NCI-H2081 treated with DMSO at 0.1 percent for 48 hours (cell line): ENCODE measurements around the gene AP1S3.
"Not testable (repeated sequence)": the region's sequence is repeated elsewhere in the genome, so short reads cannot be mapped to it uniquely, and the experiment has no call there.

Source experiments
- DNase-seq: peaks from one replicate; lab custom pipeline; 2025; lab: John Stamatoyannopoulos, UW

AP1S3 gene

DNA sequence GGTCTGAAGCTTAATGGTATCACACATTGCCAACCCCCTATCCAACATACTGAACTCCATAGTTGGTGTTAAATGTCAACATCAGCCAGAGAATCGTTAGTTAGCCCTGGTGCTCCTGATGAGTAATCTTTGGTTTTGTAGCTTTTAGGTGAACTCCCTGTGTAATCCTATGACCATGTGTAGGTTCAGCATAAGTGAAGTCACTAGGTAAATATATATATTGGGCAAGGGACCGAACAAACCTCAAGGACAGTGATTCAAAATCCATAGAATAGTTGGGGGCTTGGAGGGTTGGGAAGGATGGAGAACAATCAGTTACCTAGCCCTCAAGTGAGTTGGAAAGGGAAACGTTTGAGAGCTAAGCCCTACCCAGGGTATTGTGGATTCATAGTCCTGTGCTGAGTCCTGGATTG, 16.0 kb upstream of the AP1S3 start:
- DNase-seq = no peak

DNA sequence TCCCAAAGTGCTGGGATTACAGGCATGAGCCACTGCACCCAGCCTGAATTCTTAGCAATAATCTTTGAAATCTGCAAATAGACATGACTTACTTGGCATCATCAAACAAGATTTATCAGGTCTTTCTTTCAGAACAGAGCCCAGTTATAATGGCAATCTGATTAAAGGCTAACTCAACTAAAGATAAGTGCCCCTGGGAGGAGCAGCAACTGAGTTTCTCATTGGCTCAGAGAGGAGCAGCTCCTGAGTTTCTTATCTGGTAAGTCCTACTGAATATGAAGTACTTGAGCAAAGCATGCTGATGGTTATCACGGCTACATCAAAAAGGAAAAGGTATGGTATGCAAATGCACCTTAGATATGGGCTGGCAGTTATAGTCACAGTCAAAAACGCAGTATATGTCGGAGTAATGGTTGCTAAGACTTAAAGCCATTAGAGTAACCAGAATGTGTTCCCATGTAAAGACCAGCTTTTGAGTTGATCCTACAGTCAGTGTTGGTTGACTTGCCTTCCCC, 15.0 kb upstream of the AP1S3 start:
- no peak for DNase-seq

DNA sequence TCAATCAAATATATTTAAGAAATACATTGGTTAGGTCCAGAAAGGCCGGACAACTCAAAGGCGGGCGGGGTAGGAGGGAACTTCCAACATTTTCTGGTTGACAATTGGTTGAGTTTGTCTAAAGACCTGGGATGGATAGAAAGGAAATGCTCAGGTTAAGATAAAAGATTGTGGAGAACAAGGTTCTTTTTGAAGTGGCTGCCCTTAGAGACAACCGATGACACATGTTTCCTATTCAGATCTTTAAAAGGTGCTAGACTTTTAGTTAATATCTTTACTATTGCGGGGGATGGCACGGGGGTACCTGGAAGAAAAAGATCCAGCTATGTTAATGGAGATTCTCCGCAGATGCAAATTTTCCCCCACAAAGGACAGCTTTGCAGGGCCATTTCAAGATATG, 10.0 kb upstream of the AP1S3 start:
- DNase-seq = no peak

DNA sequence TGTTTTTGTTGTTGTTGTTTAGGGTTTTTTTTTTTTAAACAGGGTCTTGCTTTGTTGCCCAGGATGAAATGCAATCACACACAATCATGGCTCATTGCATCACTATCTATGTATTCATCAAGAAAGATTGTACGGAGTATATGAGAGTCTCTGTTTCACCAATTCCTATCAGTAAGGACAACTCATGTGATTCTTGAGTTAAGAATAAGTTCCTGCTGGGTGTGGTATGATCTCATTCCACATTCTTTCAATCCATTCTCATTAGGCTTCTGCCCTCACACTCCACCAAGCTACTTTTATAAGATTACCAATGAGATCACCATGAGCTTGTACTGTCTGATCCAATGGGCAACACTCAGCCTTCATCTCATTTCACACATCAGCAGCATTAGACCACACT, 9.1 kb upstream of the AP1S3 start:
- no peak for DNase-seq

DNA sequence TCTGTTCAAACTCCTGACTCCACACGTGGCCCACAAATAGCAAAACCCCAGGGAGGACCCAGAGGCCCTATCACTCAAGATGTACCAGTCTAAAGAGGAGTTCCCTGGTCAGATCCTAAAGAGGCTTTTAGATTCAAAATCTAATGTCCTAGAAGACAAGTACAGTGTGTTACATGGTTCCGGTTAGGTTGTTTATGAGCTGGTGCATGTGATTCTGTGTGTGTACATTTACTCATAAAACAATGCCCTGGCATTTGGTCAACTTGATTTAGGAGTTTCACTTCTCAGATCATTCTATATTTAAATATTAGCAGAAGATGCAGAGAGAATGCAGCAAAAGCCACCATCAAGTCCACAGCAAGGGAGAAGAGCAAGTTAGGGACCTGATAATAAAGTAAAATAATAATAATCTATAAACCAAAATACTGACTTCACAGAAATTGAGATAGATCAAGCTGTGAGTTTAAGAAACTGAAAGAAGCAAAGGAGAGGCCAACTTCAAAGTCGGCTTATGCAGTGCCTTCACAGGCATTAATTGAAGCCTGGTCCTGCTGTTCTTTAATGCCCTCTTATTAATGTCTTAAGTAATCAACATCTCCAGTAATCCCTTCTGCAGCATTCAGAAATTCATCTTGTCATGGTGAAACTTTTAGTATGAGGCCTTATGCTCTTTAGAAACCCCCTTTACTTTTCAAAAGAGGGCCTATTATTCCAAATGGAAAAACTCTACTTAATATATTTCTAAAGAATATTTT, 4.2 kb upstream of the AP1S3 start:
- no peak for DNase-seq

DNA sequence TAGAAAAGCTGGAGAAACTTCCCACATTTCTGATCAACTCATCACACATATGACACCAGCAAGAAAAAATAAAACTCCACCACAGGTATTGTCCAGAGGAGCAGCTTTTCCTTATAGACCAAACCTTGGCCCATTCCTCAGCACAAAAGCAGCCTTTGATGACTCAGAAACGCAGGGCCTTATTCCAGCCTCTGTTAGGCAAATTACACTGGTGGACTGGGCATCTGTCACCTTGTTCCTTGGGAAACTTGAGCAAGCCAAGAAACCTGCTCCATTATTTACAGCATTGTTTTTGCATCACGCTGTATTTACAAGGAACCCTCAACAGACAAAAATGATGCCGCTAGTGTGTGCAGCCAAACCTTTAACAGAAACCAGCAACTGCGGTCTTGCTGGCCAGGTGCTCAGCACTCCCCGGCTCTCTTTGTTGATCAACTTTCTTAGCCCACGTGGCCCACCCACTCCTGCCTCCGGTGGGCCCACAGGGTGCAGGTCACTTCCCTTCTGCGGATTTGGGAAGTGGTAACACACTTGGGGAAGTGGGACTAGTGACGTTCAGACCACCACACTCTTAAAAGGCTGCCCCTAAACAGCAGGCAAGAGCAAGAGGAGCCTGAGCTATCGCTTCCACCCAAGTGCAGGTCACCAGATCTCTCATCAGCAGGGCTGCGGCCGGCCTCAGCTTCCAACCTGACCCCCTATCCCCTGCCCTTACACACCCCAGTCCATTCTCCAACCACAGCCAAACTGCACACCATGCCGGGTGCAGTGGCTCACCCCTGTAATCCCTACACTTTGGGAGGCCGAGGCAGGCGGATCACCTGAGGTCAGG, 1.5 kb downstream of the AP1S3 start:
- DNase-seq = no peak

DNA sequence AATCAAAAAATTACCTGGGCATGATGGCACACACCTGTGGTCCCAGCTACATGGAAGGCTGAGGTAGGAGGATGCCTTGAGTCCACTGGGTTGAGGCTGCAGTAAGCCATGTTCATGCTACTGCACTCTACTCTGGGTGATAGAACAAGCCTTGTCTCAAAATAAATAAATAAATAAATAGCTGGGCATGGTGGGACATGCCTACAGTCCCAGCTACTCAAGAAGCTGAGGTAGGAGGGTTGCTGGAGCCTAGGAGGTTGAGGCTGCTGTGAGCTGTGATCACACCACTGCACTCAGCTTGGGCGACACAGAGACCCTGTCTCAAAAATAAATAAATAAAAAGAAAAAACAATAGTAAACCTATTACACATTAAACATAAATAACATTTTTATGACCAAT, 3.0 kb downstream of the AP1S3 start:
- DNase-seq = no peak

DNA sequence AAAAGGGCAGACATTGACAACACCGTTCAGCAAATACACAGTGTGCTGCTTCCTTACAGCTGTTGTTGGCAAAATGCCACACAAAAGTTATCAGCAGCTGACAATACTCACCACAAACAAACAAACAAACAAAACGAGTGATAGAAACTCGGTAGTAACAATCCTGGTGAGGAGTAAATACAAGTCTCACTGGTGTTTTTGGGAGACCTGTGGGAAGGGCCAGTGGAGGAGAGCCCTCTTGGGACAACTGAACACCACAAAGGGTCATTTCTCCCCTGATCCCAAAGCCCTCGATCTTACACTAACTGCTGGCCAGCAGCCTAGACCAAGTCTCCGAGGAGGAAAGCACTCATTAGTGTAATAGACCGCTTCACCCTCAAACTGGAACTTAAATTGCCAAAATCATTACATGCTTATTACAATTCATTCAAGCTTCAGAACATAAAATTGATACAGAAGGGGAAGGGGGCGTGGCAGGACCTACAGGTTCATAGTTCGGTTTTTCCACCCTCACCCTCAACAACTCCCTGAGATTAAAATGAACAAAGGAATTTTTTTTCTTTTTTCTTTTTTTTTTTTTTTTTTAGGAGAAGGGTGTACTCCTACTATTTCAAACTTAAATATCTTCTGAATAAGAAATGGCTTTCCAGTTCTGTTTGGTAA, 5.0 kb downstream of the AP1S3 start:
- no peak for DNase-seq

DNA sequence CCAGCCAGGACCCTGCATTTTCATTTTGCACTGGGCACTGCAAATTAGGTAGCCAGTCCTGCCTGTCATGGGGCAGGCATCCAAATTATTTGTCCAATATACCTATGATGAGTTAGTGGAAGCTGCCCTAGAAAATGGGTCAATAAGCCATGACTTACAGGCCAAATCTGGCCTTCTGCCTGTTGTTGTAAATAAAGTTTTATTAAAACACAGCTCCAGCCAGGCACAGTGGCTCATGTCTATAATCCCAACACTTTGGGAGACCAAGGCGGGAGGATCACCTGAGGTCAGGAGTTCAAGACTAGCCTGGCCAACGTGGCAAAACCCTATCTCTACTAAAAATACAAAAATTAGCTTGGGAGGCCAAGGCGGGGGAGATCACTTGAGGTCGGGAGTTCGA, 8.3 kb downstream of the AP1S3 start:
- DNase-seq = no peak

DNA sequence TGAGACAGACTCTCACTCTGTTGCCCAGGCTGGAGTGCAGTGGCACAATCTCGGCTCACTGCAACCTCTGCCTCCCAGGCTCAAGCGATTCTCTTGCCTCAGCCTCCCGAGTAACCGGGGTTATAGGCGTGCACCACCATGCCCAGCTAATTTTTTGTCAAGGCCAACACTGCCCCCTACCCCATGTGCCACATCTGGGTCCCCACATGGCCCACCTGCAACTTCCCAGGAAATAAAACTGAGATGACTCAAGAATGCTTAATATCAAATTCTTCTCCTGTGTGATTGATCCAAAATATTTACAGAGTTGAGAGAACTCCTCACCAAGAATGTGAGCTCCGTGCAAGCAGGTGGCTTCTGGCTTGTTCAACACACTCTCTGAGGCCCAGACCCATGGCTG, 9.1 kb downstream of the AP1S3 start:
- no peak for DNase-seq

DNA sequence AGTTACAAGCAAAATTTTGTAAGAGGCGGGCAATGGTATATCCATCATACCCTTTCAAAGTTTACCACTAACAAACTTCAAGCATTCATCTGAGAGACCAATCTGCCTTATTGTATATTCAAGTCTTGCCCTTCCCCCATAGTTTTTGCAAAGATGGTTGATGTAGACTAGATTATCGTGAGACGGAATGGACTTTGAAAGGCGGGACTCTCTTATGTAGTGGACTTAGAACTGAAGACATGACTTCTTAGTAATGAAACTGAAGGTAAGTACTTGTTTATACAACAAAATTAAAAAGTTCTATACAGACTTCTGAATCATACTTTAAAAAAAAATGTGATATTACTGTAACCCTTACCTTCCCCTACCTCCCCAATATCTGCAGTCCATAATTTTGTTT, 10.4 kb downstream of the AP1S3 start:
- DNase-seq = no peak

DNA sequence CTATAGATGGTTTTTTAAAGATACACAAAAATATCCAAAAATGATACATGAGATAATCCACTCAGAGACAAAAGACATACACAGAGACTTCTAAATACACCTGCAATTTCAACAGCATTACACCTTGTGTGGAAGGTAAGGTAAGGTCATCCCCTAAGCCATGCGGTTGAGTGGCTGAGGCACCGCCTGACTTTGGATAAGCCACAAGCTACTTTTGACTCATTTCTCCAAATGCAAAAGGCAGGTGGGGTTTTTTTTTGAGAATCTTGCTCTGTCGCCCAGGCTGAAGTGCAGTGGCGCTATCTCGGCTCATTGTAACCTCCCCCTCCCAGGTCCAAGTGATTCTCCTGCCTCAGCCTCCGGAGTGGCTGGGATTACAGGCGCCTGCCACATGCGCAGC, 13.1 kb downstream of the AP1S3 start:
- DNase-seq = no peak

DNA sequence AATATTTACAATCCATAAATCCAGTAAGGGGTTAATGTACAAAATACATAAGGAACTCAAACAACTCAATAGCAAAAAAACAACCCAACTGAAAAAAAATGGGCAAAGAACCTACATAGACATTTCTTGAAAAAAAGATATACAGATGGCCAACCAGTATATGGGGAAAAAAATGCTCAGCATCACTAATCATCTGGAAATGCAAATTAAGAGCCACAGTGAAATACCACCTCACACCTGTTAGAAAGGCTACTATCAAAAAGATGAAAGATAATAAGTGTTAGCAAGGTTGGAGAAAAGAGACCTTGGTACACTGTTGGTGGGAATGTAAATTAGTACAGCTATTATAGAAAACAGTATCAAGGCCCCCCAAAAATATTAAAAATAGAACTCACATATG, 14.6 kb downstream of the AP1S3 start:
- no peak for DNase-seq

DNA sequence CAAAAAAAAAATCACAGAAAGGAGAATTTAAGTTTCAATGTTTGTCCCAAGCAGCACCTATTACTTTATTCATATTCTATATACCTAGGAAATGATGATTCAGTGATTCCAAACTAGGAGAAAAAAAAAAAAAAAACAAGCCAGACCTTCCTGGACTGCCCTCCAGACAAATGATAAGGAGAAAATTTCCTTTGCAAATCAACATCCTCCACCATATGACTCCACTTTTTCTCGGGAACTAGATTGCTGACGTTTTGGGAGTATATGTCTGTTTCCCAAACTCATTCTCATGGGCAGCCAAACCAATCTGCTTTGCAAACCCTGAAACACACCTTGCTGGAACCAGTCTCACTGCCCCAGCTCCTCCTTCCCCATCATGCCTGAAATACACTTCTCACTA, 16.8 kb downstream of the AP1S3 start:
- DNase-seq = no peak

DNA sequence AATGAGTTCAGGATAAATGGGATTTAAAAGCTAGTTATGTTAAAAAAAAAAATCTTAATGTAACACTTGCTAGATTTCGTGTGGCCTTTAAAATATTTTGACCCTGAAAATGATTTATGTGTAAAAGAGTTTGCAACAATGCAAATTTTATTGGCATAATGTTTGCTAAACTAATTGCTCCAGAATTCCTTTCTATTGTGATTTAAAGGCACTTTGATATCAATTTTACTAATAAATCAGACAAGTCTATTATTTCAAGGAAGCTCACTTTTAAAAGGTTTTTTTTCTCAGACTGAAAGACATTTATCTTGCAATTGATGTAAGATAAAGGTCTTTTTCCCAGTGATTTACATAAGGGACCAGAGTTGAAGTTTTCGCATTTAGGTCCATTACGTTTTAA, 17.5 kb downstream of the AP1S3 start:
- DNase-seq = no peak

DNA sequence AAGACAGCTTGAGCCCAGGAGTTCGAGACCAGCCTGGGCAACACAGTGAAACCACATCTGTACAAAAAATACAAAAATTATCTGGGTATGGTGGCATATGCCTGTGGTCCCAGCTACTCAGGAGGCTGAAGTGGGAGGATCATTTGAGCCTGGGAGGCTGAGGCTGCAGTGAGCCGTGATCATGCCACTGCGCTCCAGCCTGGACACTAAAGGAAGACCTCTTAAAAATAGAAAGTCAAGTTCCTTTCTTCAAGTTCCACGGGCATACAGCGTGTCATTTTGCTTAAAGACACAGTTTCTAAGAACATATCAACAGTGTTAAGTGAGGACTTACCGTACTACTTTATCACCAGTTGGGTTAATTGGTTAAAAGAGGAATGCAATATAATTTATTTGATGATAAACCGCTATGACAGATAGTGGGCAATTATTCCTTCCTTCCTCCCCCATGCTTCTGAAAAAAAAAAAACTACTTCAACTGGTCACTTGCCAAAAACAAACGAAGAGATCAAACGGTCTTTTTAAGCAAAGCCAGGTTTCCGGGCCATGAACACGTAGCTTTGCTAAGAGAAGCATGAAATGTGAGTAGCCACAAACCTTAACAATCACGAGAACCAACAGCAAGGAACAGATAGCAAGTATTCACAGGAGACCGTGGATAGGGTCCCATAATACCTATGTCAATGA, 21.4 kb downstream of the AP1S3 start:
- DNase-seq = no peak

DNA sequence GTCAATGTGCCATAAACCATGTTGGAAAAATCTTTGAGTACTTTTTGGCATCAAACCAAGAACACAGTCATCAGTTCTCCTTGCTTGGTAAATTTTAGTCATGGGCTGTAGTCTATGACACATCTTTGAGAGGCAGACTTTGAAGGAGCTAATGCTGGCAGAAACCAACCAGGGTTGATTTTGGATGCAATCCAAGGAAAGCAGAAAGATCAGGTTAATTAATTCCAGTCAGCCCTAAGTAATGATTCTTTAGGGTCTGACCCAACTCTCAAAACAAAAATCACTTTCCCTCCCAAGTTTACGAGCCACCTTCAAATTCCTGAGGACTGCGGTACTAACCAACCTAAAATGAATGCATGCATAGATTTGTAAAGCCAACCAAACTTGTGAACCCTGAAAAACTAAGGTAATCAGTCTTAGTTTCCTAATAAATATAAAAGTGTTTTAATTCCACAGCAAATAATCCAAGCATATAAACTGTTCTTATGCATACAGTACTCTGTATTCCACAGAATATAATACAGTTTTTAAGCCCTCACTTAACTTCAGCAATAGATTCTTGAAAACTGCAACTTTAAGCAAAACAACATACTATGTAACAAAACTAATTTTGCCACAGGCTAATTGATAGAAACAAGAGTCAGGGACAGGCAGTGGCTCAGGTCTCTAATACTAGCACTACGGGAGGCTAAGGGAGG, 22.0 kb downstream of the AP1S3 start:
- no peak for DNase-seq

DNA sequence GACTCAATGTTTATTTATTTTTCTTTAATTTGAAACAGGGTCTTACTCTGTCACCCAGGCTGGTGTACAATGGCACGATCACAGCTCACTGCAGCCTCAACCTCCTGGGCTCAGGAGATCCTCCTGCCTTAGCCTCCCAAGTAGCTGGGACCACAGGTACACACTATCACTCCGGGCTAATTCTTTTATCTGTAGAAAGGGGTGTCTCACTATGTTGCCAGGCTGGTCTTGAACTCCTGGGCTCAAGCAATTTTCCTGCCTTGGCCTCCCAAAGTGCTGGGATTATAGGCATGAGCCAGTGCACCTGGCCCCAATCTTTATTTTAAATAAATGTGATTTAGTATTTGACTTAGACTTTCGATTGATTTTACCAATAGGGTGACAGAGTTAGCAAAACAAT, 22.6 kb downstream of the AP1S3 start:
- DNase-seq = not testable (repeated sequence)

DNA sequence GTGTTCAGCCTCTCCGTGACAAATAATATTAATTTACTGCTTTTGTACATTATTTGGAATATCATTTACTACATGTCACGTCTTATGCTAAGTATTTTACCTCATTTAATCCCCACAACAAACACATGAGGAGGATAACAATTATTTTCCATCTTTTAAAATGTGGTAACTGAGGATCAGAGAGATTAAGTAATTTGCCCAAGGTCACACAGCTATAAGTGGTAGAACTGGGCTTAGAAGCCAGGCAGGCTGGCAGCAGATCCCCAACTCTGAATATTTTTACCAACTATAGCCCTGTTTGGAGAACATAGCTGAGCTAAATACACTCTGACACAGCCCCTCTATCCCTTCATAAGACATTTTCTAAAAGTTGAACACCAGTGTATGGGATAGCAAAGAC, 24.1 kb downstream of the AP1S3 start:
- no peak for DNase-seq

DNA sequence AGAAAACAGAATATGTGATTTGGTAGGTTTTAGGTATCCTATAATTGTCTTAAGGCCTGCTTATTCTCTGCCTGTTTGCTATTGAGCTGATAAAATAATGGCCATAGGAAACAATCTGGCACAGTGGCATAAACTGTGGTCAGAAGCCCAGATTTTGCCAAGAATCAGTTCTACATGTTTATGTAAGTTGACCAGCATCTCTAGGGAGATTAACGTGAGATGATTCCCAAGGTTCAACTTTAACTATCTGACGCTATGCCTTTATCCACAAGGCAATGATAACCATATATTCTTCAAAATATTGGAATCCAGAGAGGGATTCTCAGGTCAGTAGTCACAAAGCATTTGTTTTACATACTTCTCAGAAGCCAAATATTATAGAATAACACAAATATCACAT, 25.6 kb downstream of the AP1S3 start:
- no peak for DNase-seq

DNA sequence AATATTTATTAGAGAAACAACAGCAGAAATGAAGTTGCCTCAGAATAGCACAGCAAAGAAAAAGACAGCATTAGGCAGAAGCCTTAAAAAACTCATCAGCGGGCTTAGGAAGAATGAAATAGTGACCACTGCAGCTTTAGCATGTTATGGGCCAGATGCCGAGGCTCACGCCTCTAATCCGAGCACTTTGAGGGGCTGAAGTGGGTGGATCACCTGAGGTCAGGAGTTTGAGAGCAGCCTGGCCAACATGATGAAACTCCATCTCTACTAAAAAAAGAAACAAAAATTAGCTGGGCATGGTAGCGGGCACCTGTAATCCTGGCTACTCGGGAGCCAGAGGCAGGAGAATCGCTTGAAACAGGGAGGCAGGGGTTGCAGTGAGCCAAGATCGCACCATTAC, 32.4 kb downstream of the AP1S3 start:
- DNase-seq = no peak

DNA sequence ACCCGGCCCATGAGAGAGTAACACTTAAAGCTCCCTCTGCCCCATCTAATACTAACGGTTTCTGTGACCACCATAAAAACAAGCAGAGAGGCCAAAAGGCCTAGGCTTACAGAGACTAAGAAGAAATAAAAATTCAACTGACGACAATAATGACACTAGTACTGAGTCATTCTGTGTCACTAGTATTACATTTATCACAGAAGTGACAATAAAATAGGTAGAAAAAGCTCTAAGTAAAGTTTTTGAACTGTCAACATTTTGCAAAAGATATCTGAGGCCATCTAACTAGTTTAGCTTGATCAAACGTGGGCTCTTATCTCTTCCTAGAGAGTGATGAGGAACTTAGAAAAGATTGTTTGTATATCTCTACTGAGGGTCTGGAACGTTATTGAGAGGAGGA, 35.6 kb downstream of the AP1S3 start:
- DNase-seq = no peak
